ENCODE data around the gene CRYZ. TPM values are rescaled to one million over a fixed set of nuclear protein-coding genes. Genes with fewer than 3 reads are reported as not detected.
A peak's percentile ranks its signal among the peaks of the same experiment; 100 is the strongest.

Gene CRYZ
- total and polyA plus RNA-seq, 12 donors = 16.1 to 58.4 (median 39.8) TPM

- no peak for DNase-seq
These were observed 17.0 kb downstream of the CRYZ start for GRCh38 chr1:74715806-74716205.

GRCh38 chr1:74715236-74715502, 17.7 kb downstream of the CRYZ start:
- no peak for DNase-seq
- Histone ChIP-seq H3K27me3 (no peaks in the 10 kb centered on the region), H3K9me3 (no peaks in the 10 kb centered on the region), H3K27ac (no peak overlapping the region), H3K36me3 (peaks cover 0 to 100% (median 1%) of the 10 kb centered on the region in 9 donors), H3K4me1 (peaks cover 0 to 14% (median 0%) of the 10 kb centered on the region in 9 donors), H3K4me3 (no peak overlapping the region)
- intact Hi-C loops (cut with DNase I) = no loop called here
- no peak for ATAC-seq
- TF ChIP-seq CTCF (IDR thresholded peaks at IDR 0.05) = no peak
- 80 to 86% methylated on average over 1 of the region's 1 CpG for WGBS, 2 donors

More at GRCh38 chr1:74715806-74716205, 17.0 kb downstream of the CRYZ start:
- Histone ChIP-seq H3K4me3 (no peak overlapping the region), H3K27me3 (no peaks in the 10 kb centered on the region), H3K27ac (no peak overlapping the region), H3K36me3 (peaks cover 0 to 100% (median 4%) of the 10 kb centered on the region in 9 donors), H3K4me1 (peaks cover 0 to 14% (median 0%) of the 10 kb centered on the region in 9 donors), H3K9me3 (no peaks in the 10 kb centered on the region)
- intact Hi-C loops (cut with DNase I) = no loop called here
- TF ChIP-seq CTCF (IDR thresholded peaks at IDR 0.05) = no peak
- ATAC-seq = no peak
- WGBS, 2 donors = 88 to 95% methylated on average over 6 of the region's 6 CpGs

DNA sequence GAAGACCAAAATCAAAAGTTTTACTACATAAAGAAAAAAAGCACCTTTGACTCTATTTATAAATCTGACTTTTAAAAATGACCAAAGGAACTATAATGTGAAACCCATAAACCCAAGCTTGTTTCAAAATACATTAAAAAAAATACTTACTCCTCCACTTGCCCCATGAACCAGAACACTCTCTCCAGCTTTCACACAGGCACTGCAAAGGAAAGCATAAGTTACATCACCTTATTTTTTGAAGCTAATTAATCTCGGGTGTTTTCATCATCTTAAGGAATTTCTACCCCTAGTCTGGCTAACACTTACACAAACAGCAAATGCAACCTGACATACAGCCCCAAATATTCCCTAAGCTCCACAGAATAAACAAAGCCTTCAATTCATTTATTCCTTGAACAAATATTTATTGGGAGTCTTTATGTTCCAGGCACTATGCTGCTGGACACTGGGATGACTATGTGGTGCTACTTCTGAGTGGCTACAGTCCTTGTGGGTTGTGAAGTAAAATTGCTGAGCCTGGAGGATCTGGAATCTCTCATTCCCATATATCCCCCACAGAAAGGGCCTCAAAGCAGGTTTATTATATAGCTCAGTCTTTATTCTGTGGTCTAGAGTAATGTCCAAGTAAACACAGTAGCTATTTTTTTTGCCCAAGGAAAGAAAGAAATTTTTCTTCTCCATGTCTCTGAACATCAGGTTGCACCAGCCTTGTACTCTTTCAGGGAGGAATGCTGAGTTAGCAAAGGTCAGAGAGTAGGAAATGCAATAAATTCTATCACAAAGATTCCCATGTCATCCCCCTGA, 18.2 kb downstream of the CRYZ start:
- Histone ChIP-seq H3K27ac (no peak overlapping the region), H3K4me3 (no peak overlapping the region), H3K36me3 (peaks cover 0 to 100% (median 5%) of the 10 kb centered on the region in 9 donors), H3K27me3 (no peaks in the 10 kb centered on the region), H3K4me1 (peaks cover 0 to 14% (median 0%) of the 10 kb centered on the region in 9 donors), H3K9me3 (no peaks in the 10 kb centered on the region)
- ATAC-seq (no peak), DNase-seq (no peak)
- 81 to 89% methylated on average over 1 of the region's 1 CpG for WGBS, 2 donors
- intact Hi-C loops (cut with DNase I) = no loop called here
- TF ChIP-seq CTCF (IDR thresholded peaks at IDR 0.05) = no peak

GRCh38 chr1:74713849-74714248, 19.0 kb downstream of the CRYZ start:
- no peak for TF ChIP-seq CTCF (IDR thresholded peaks at IDR 0.05)
- no peak overlapping the region for H3K4me3 ChIP-seq
- H3K4me1 ChIP-seq = peaks cover 0 to 14% (median 0%) of the 10 kb centered on the region in 9 donors
- no peaks in the 10 kb centered on the region for H3K9me3 ChIP-seq
- no peak overlapping the region for H3K27ac ChIP-seq
- WGBS, 2 donors = 64 to 71% methylated on average over 3 of the region's 3 CpGs
- DNase-seq (no peak), ATAC-seq (peak in 3 of 8 donors; percentile 27 to 66 (median 56))
- intact Hi-C loops (cut with DNase I) = no loop called here
- H3K27me3 ChIP-seq = no peaks in the 10 kb centered on the region
- peaks cover 0 to 100% (median 11%) of the 10 kb centered on the region in 9 donors for H3K36me3 ChIP-seq

All from heart right ventricle (tissue), 16 donors.